ENCODE measurements around the gene IFTAP. TPM values are rescaled to one million over a fixed set of nuclear protein-coding genes. Genes with fewer than 3 reads are reported as not detected.
"Not testable (repeated sequence)": the region's sequence is repeated elsewhere in the genome, so short reads cannot be mapped to it uniquely, and the experiment has no call there.

The IFTAP gene
- total and polyA plus RNA-seq, 10 of the 15 experiments (the other 5 are each of a cell fraction or from before 2014, with no cell fraction given), result 0.32 to 1.0 (median 0.63) TPM; not detected in 2

DNA sequence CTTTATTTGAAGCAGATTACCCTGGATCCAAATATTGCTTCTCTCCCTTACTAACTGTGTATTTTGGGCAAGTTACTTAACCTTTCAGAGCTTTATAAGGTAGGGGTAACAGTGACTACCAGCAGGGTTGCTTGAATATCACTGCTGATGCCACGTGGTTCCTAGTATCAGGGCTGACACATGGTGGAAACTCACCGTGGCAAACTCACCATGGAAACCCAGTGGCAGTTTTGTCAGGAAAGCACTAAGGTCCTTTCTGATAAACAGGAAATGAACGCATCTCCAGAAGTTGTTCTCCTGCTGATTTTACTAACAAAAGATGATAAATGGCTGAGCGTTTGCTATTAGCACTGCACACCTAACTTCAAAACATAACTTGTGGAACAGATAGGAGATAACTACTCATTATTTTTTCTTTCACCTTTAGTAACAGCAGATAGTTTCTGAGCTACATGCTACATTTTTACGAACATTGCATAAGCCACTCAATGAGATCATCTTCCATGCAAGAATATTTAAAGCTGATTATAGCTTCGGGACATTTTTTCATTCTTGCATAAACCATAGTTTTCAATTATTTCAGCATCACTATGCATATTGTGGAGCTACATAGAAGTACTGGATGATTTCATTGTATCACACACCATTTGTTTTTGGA is 63.4 kb downstream of the IFTAP start:
- intact Hi-C loops (cut with micrococcal nuclease; ENCODE audit: unreplicated experiment), result no loop called here
- no peak overlapping the region for H3K4me2 ChIP-seq (ENCODE audit: control insufficient read depth, insufficient read depth)
- H3K4me3 ChIP-seq, result no peak overlapping the region
- no peak overlapping the region for H3K9ac ChIP-seq (ENCODE audit: control insufficient read depth, insufficient read depth, low read length)
- no peaks in the 10 kb centered on the region for H3K9me3 ChIP-seq (replicated peaks; ENCODE audit: control insufficient read depth, insufficient read depth, low read length)
- no peaks in the 10 kb centered on the region for H4K20me1 ChIP-seq (ENCODE audit: control insufficient read depth, insufficient read depth)
- ChIA-PET CTCF (no interaction called here), SMC1A (ENCODE audit: uncharacterized antibody, unreplicated experiment) (no interaction called here), RAD21 (ENCODE audit: unreplicated experiment) (no interaction called here), POLR2A (no interaction called here)
- DNase-seq (ENCODE audit: low read depth, low spot score) (no peak), FAIRE-seq (no peak), ATAC-seq (no peak)
- no peaks in the 10 kb centered on the region for H3K36me3 ChIP-seq (ENCODE audit: control insufficient read depth in 2 of 2, insufficient read depth in 2 of 2, low read length in 1 of 2)
- H3K4me1 ChIP-seq (ENCODE audit: control insufficient read depth, insufficient read depth, low read length), result no peaks in the 10 kb centered on the region
- no peak for TF ChIP-seq YBX1 (IDR thresholded peaks at IDR 0.05)
- H2AFZ ChIP-seq (ENCODE audit: control insufficient read depth, low read depth, low read length), result no peak overlapping the region
- in situ Hi-C loops (cut with MboI), result no loop called here
- H3K27ac ChIP-seq (ENCODE audit: control insufficient read depth, insufficient read depth), result no peak overlapping the region
- H3K27me3 ChIP-seq (replicated peaks in 1 of 2; ENCODE audit: control insufficient read depth in 2 of 2, insufficient read depth in 2 of 2, low read length in 1 of 2), result no peaks in the 10 kb centered on the region
- BruUV-seq (replicated peaks), result no TSS peak
- 52% methylated on average over 6 of the region's 6 CpGs for WGBS (ENCODE audit: insufficient coverage, insufficient replicate concordance, low lambda C conversion rate, missing lambda C conversion rate)
- no peaks in the 10 kb centered on the region for H3K79me2 ChIP-seq (ENCODE audit: control insufficient read depth, insufficient read depth, low read length)

GRCh38 chr11:36661359-36661758 is 67.1 kb downstream of the IFTAP start:
- H3K9ac ChIP-seq (ENCODE audit: control insufficient read depth, insufficient read depth, low read length); BruUV-seq (replicated peaks); POLR2A ChIA-PET; intact Hi-C loops (cut with micrococcal nuclease; ENCODE audit: unreplicated experiment); H3K4me2 ChIP-seq (ENCODE audit: control insufficient read depth, insufficient read depth); in situ Hi-C loops (cut with MboI); H3K79me2 ChIP-seq (ENCODE audit: control insufficient read depth, insufficient read depth, low read length); H3K36me3 ChIP-seq (ENCODE audit: control insufficient read depth in 2 of 2, insufficient read depth in 2 of 2, low read length in 1 of 2); H3K27ac ChIP-seq (ENCODE audit: control insufficient read depth, insufficient read depth); DNase-seq (ENCODE audit: low read depth, low spot score); RAD21 ChIA-PET (ENCODE audit: unreplicated experiment); H3K4me1 ChIP-seq (ENCODE audit: control insufficient read depth, insufficient read depth, low read length); H4K20me1 ChIP-seq (ENCODE audit: control insufficient read depth, insufficient read depth); H3K9me3 ChIP-seq (replicated peaks; ENCODE audit: control insufficient read depth, insufficient read depth, low read length); ATAC-seq; H3K27me3 ChIP-seq (replicated peaks in 1 of 2; ENCODE audit: control insufficient read depth in 2 of 2, insufficient read depth in 2 of 2, low read length in 1 of 2); FAIRE-seq; H3K4me3 ChIP-seq; H2AFZ ChIP-seq (ENCODE audit: control insufficient read depth, low read depth, low read length): not testable (repeated sequence)
- CTCF ChIA-PET, result interaction anchor here (3.4 kb wide), 1 partner anchor 10 kb away, joined by 17 read pairs; no protein-coding TSS in a partner anchor
- SMC1A ChIA-PET (ENCODE audit: uncharacterized antibody, unreplicated experiment), result interaction anchor here (1.1 to 2.0 kb wide), 2 partner anchors 9 to 11 kb away, joined by 4 to 5 read pairs; no protein-coding TSS in a partner anchor
- WGBS (ENCODE audit: insufficient coverage, insufficient replicate concordance, low lambda C conversion rate, missing lambda C conversion rate), result 56% methylated on average over 2 of the region's 2 CpGs
